KOPT-K1 (cell line): ENCODE data around the gene POLR2M.

Experiments
- H3K27ac ChIP-seq: fragments of 200-600 bp; sonication (generic); 2 replicates; pipeline ENCODE4 v1.5.1; 2016; ENCODE audit warnings: antibody characterized with exemption, mild to moderate bottlenecking, low read depth, low read length; ENCODE audit not compliant: poor library complexity, severe bottlenecking
- H3K36me3 ChIP-seq: fragments of 200-600 bp; sonication (generic); 2 replicates; pipeline ENCODE4 v1.5.1; 2017; ENCODE audit warnings: antibody characterized with exemption, mild to moderate bottlenecking, low read length, moderate library complexity; ENCODE audit not compliant: insufficient read depth
- H3K9me3 ChIP-seq: fragments of 200-600 bp; sonication (generic); 2 replicates; pipeline ENCODE4 v1.5.1; 2017; ENCODE audit warnings: antibody characterized with exemption, low read length, mild to moderate bottlenecking; ENCODE audit not compliant: insufficient read depth, poor library complexity, severe bottlenecking

Gene POLR2M

DNA sequence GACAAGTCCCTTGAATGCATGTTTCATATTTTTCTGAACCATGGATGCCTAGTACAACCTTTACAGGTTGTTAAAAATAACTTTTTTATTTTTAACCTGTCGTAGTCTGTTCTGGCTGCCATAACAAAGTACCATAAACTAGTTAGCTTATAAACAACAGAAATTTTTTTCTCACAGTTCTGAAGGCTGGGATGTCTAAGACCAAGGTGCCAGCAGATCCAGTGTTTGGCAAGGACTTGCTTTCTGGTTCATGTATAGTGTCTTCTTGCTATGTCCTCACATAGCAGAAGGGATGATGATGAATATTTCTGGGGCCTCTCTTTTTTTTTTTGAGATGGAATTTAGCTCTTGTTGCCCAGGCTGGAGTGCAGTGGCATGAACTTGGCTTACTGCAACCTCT is 23.0 kb upstream of the POLR2M start:
- Histone ChIP-seq H3K36me3 (no peaks in the 10 kb centered on the region), H3K27ac (no peak overlapping the region), H3K9me3 (no peaks in the 10 kb centered on the region)

DNA sequence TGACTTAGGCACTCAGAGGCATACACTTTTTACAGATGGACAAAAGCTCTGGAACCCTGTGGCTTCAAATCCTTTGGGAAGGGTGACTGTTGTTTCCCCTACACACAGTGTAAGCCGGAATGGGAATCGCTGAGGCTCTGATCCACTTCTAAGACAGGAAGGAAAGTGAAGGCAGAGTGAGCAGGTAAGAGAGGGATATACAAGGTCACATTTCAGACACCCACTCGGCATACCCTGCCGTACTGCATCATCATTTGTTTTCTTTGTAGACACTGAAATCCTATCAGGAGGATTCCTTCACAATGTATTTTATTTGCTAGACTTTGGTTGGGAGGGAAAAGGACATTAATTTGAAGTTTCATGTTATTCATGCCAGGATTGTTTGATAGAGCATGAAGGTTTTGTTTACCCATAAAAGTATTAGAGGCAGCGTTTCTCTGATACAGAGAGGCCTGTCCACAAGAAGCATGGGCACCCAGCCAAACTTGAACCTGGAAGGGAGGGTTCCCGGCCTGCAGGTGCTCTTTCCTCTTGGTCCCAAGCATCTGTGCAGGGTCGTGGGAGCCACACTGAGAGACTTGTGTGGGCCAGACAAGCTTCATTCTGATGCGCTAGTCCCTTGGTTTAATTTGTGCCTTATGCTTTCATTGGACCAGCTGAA is 21.9 kb upstream of the POLR2M start:
- Histone ChIP-seq H3K9me3 (no peaks in the 10 kb centered on the region), H3K27ac (no peak overlapping the region), H3K36me3 (no peaks in the 10 kb centered on the region)

DNA sequence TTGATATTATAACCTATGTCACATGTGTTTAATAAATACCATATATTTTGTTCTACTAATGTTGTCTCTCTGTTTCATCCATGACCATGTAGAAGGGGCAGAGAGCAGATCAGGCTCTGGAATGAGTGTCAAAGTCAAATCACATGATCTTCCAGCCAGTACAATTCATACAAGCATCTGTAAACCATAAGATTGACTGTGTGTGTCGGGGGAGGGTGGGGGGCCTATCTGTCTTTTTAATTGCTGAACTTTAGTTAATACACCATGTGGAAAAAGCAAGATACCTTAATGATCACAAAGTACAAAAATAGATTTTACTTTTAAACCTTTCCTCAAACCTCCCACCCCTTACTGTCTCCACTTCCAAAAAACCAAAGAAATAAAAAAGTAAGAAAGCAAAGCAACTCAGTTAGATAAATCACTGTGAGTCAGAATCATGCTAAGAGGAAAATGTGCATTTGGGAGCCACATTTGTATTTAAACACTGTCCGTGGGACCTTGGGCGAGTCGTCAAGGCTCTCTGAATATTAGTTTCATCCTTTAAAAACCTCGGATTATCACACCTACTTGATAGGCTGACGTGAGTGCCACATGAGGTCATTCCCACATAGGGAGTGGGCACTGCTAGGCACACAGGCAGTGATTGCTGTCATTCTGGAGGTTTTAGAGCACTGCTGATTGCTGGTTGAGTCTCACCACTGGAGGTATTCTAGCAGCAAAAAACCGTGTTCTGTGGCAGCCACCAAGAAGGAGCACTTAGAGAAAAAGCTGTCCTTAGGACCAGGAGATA is 21.0 kb upstream of the POLR2M start:
- Histone ChIP-seq H3K36me3 (no peaks in the 10 kb centered on the region), H3K9me3 (no peaks in the 10 kb centered on the region), H3K27ac (no peak overlapping the region)

- no peaks in the 10 kb centered on the region for H3K9me3 ChIP-seq
- no peaks in the 10 kb centered on the region for H3K36me3 ChIP-seq
- H3K27ac ChIP-seq: no peak overlapping the region
Measured at GRCh38 chr15:57686657-57687056, 19.9 kb upstream of the POLR2M start.

GRCh38 chr15:57690341-57690966 is 16.1 kb upstream of the POLR2M start:
- Histone ChIP-seq H3K27ac (no peak overlapping the region), H3K9me3 (no peaks in the 10 kb centered on the region), H3K36me3 (no peaks in the 10 kb centered on the region)

- no peak overlapping the region for H3K27ac ChIP-seq
Measured at GRCh38 chr15:57691082-57691481, 15.4 kb upstream of the POLR2M start.

DNA sequence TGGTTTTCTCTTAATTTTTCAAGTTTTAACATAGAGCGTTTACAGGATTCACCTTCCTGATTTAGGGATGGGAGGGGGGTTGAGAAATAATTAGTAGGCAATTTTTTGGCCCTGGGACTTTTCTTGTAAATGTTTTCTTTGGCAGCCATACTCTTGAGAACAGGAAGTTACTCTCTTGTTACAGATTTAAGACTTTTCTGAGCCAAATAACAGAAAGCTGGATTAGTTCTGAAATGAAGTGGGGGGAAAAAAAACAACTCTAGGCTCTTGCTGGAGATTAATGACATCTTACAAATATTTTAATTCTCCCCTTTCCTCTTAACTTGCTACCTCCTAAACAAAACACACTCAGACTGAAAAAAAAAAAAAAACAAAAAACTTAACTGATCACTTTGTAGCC is 13.8 kb upstream of the POLR2M start:
- Histone ChIP-seq H3K27ac (no peak overlapping the region), H3K36me3 (no peaks in the 10 kb centered on the region)

More at GRCh38 chr15:57691082-57691481, 15.4 kb upstream of the POLR2M start:
- Histone ChIP-seq H3K36me3 (no peaks in the 10 kb centered on the region), H3K9me3 (no peaks in the 10 kb centered on the region)

GRCh38 chr15:57694279-57694678 is 12.2 kb upstream of the POLR2M start:
- no peaks in the 10 kb centered on the region for H3K36me3 ChIP-seq
- H3K27ac ChIP-seq: no peak overlapping the region
- H3K9me3 ChIP-seq: no peaks in the 10 kb centered on the region

More for the DNA sequence above, 13.8 kb upstream of the POLR2M start:
- H3K9me3 ChIP-seq: no peaks in the 10 kb centered on the region

GRCh38 chr15:57696146-57696545 is 10.4 kb upstream of the POLR2M start:
- Histone ChIP-seq H3K36me3 (no peaks in the 10 kb centered on the region), H3K27ac (no peak overlapping the region), H3K9me3 (no peaks in the 10 kb centered on the region)

GRCh38 chr15:57697588-57697987 is 8.9 kb upstream of the POLR2M start:
- no peak overlapping the region for H3K27ac ChIP-seq

DNA sequence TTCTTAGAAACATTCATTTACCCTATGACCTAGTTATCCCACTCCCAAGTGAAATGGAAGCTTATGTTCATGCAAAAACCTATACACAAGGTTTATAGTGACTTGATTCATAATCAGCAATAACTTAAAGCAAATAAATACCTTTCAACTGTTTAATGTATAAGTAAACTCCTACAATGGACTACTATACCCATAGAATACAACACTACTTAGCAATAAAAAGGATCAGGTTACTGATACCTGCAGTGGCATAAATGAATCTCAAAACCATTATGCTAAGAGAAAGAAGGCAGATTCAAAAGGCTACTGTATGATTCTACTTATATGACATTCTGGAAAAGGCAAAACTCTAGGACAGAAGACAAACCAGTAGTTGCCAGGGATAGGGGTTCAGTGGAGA is 8.3 kb upstream of the POLR2M start:
- Histone ChIP-seq H3K27ac (no peak overlapping the region), H3K36me3 (no peaks in the 10 kb centered on the region), H3K9me3 (no peaks in the 10 kb centered on the region)

More at GRCh38 chr15:57697588-57697987, 8.9 kb upstream of the POLR2M start:
- Histone ChIP-seq H3K9me3 (no peaks in the 10 kb centered on the region), H3K36me3 (no peaks in the 10 kb centered on the region)

- no peaks in the 10 kb centered on the region for H3K36me3 ChIP-seq
- H3K27ac ChIP-seq: no peak overlapping the region
- H3K9me3 ChIP-seq: no peaks in the 10 kb centered on the region
Measured at GRCh38 chr15:57698991-57699390, 7.5 kb upstream of the POLR2M start.

DNA sequence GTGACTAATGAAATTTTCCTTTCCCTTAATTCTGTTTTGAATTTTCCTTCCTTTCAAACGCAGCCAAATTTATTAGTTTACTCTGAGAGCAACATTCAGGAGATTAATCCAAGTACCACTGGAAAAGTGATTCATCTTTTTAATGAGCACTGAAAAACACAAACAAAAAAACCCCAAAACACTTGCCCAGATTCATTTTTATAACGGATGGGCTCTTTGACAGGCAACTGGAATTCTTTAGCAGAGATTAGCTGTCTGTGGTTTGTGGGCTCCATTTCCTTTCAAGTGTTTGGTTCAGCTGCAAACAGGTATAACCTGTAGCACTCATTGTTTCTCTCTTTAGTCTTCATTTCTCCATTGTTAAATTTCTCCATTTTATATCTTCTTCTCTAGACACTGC is 3.1 kb upstream of the POLR2M start:
- H3K36me3 ChIP-seq: no peaks in the 10 kb centered on the region; the same call in 1 of the 2 replicates
- H3K27ac ChIP-seq: no peak overlapping the region
- H3K9me3 ChIP-seq: no peaks in the 10 kb centered on the region

DNA sequence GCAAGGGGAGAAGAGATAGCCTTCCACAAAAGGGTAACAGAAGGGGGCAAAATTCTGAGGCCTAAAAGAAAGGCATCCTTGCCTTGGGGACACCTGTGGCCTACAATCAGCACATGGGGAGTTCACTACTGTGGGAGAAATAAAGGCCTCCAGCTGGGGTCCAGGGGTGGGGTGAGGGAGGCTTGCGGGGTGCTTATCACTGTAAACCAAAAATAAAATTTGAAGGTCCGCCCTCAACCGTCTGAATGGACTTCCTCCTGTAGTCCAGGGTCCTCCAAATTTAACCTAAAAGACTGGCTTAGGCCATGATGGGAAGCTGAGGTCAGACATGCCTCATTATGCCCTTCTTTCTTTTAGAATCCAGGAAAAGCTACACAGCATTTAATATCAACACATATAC is 2.1 kb upstream of the POLR2M start:
- Histone ChIP-seq H3K27ac (no peak overlapping the region), H3K9me3 (no peaks in the 10 kb centered on the region)

DNA sequence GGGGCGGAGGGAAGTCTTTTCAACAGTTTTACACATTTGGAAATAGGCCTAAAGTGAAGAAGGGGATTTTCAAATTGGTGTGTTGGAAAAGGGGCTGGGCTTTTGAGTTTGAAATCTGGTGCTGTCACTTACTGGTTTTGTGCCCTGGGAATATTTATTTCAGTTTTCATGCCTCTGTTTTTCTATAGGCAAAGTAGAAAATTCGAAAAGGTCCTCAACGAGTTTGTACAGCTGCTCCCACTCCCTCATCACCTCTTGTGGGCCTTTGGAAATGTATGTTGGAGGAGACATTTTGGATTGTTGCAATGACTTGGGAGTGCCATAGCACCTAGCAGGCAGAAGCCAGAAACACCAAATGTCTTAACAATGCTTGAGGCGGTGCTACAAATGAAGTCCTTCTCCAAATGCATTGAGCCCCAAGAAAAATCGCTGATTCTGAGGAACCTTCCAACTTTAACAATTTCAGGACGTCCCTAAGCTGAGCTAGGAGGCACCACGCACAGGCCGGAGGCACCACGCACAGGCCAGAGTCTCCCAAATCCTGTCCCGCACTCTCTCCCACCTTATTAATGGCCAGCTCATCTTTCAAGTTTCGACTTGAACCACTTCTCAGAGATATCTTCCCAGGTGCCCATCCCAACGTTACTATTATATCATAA is 639 bp upstream of the POLR2M start:
- peaks cover 24% of the 10 kb centered on the region for H3K36me3 ChIP-seq
- H3K9me3 ChIP-seq: no peaks in the 10 kb centered on the region
- peak overlapping the region; percentile 92 for H3K27ac ChIP-seq

More for the DNA sequence above, 2.1 kb upstream of the POLR2M start:
- H3K36me3 ChIP-seq: peaks cover 10% of the 10 kb centered on the region
